Caco-2 (cell line): Measurements from ENCODE around the gene ETV2. TPM values are rescaled to one million over a fixed set of nuclear protein-coding genes. Genes with fewer than 3 reads are reported as not detected.

ENCODE experiments used
- BruUV-seq: library from RNA; stranded (reverse); fragments of 400-500 nt; replicated peaks from 2 replicates; lab custom pipeline; 2021; lab: Mats Ljungman, UMichigan
- CTCF ChIA-PET: fragments of 300-600 bp; sonication (Branson Sonifier 250); formaldehyde crosslinking; loops from one replicate; lab custom pipeline; 2022; ENCODE audit warnings: antibody characterized with exemption; lab: Charles Lee
- POLR2A ChIA-PET: fragments of 300-600 bp; sonication (Branson Sonifier 250); formaldehyde crosslinking; loops from one replicate; lab custom pipeline; 2022; ENCODE audit warnings: antibody characterized with exemption; lab: Charles Lee
- DNase-seq, 2 experiments: peaks; one replicate each; pipeline versions ENCODE4 v3.0.0 to v3.0.0-alpha.2; 2020 to 2022
- H3K27me3 ChIP-seq: replicated peaks from 2 replicates; pipeline ENCODE4 v1.6.0; 2011; ENCODE audit warnings: low read length; ENCODE audit not compliant: control insufficient read depth, insufficient read depth
- H3K36me3 ChIP-seq: 2 replicates; pipeline ENCODE4 v1.5.1; 2011; ENCODE audit warnings: low read length; ENCODE audit not compliant: control insufficient read depth, insufficient read depth
- H3K4me1 ChIP-seq: fragments of 250-450 bp; sonication (Bioruptor Pico); 2 replicates; pipeline ENCODE4 v1.5.1; 2020; ENCODE audit warnings: mild to moderate bottlenecking
- H3K4me3 ChIP-seq: 2 replicates; pipeline ENCODE4 v1.5.1; 2011; ENCODE audit warnings: low read depth, mild to moderate bottlenecking, control low read depth, low read length
- H3K9me3 ChIP-seq: fragments of 250-450 bp; sonication (Bioruptor Pico); 2 replicates; pipeline ENCODE4 v1.5.1; 2020; ENCODE audit warnings: mild to moderate bottlenecking, moderate library complexity
- H3K27ac Mint-ChIP-seq: one replicate; pipeline ENCODE4 v1.8.0; 2022; ENCODE audit warnings: mixed read lengths; ENCODE audit not compliant: unreplicated experiment
- H3K27me3 Mint-ChIP-seq: one replicate; pipeline ENCODE4 v1.8.0; 2022; ENCODE audit warnings: mixed read lengths; ENCODE audit not compliant: insufficient read depth, unreplicated experiment
- H3K36me3 Mint-ChIP-seq: one replicate; pipeline ENCODE4 v1.8.0; 2022; ENCODE audit warnings: mild to moderate bottlenecking, mixed read lengths; ENCODE audit not compliant: insufficient read depth, unreplicated experiment
- H3K4me1 Mint-ChIP-seq: one replicate; pipeline ENCODE4 v1.8.0; 2022; ENCODE audit warnings: low read depth, mixed read lengths; ENCODE audit not compliant: unreplicated experiment
- H3K4me3 Mint-ChIP-seq: one replicate; pipeline ENCODE4 v1.8.0; 2022; ENCODE audit warnings: mild to moderate bottlenecking, moderate library complexity, mixed read lengths; ENCODE audit not compliant: unreplicated experiment
- H3K9me3 Mint-ChIP-seq: one replicate; pipeline ENCODE4 v1.8.0; 2022; ENCODE audit warnings: mixed read lengths; ENCODE audit not compliant: unreplicated experiment
- CTCF ChIP-seq, 2 experiments: fragments of 200-600 bp in 1 of 2; IDR thresholded peaks; 1 replicate in 1 of 2; 2 replicates in 1 of 2; pipeline versions ENCODE4 v1.5.1 to v1.8.0; 2011 to 2022; ENCODE audit warnings: antibody characterized with exemption in 1 of 2, control low read depth in 1 of 2, inconsistent platforms in 1 of 2, low read depth in 1 of 2, low read length in 1 of 2, mild to moderate bottlenecking in 1 of 2, moderate library complexity in 1 of 2; ENCODE audit not compliant: insufficient read depth in 1 of 2, severe bottlenecking in 1 of 2, unreplicated experiment in 1 of 2
- intact Hi-C: fragments of 100-400 bp; cut with micrococcal nuclease; formaldehyde crosslinking; loops from one replicate; pipeline ENCODE4 v1.10.0; 2022; ENCODE audit not compliant: unreplicated experiment
- total RNA-seq: library from RNA; stranded (reverse); gene quantifications from 2 replicates; pipeline ENCODE4 v1.2.3, GENCODE V29; 2022

The ETV2 gene
- total RNA-seq, 1 experiment from 2014 or later = 0.77 TPM

- Mint-ChIP-seq H3K9me3 (no peaks in the 10 kb centered on the region), H3K4me3 (no peak overlapping the region), H3K27ac (no peak overlapping the region), H3K27me3 (no peaks in the 10 kb centered on the region), H3K36me3 (peaks cover 53% of the 10 kb centered on the region), H3K4me1 (no peaks in the 10 kb centered on the region)
- no peaks in the 10 kb centered on the region for H3K9me3 ChIP-seq
- H3K36me3 ChIP-seq = peaks cover 3% of the 10 kb centered on the region; the same call in 1 of the 2 replicates
- no peak overlapping the region for H3K4me3 ChIP-seq
- no TSS peak for BruUV-seq
- ChIA-PET POLR2A (interaction anchor here (0.5 kb wide), 1 partner anchor 101 kb away, joined by 7 read pairs; no protein-coding TSS in a partner anchor), CTCF (no interaction called here)
- DNase-seq = no peak
- TF ChIP-seq CTCF (IDR thresholded peaks at IDR 0.05; ENCODE audit: insufficient read depth in 1 of 2, low read depth in 1 of 2, low read length in 1 of 2, severe bottlenecking in 1 of 2, unreplicated experiment in 1 of 2) = no peak
- peaks cover 2% of the 10 kb centered on the region for H3K4me1 ChIP-seq
- H3K27me3 ChIP-seq = no peaks in the 10 kb centered on the region
- intact Hi-C loops = no loop called here
Measured at GRCh38 chr19:35637165-35637564, 4.4 kb upstream of the ETV2 start.

GRCh38 chr19:35639321-35639639 is 2.3 kb upstream of the ETV2 start:
- BruUV-seq = no TSS peak
- H3K27ac Mint-ChIP-seq = no peak overlapping the region

GRCh38 chr19:35639863-35640262 is 1.7 kb upstream of the ETV2 start:
- ChIA-PET POLR2A (interaction anchor here (0.5 to 0.6 kb wide), 3 partner anchors 15 to 143 kb away, joined by 4 to 12 read pairs (median 5); no protein-coding TSS in a partner anchor), CTCF (no interaction called here)
- no peaks in the 10 kb centered on the region for H3K27me3 Mint-ChIP-seq
- intact Hi-C loops = loop anchor here (5.0 kb wide), 1 partner anchor 93 kb away; the partner anchor contains the start of gene TMEM147
- H3K27me3 ChIP-seq = no peaks in the 10 kb centered on the region
- peaks cover 11% of the 10 kb centered on the region for H3K4me1 ChIP-seq
- H3K36me3 Mint-ChIP-seq = peaks cover 36% of the 10 kb centered on the region
- H3K36me3 ChIP-seq = no peaks in the 10 kb centered on the region; the same call in 1 of the 2 replicates
- peaks cover under 1% of the 10 kb centered on the region for H3K4me1 Mint-ChIP-seq
- no peak for DNase-seq
- H3K4me3 ChIP-seq = no peak overlapping the region
- no peak overlapping the region for H3K27ac Mint-ChIP-seq
- no peaks in the 10 kb centered on the region for H3K9me3 Mint-ChIP-seq
- no peaks in the 10 kb centered on the region for H3K9me3 ChIP-seq
- no peak overlapping the region for H3K4me3 Mint-ChIP-seq
- TF ChIP-seq CTCF (IDR thresholded peaks at IDR 0.05; ENCODE audit: insufficient read depth in 1 of 2, low read depth in 1 of 2, low read length in 1 of 2, severe bottlenecking in 1 of 2, unreplicated experiment in 1 of 2) = no peak
- BruUV-seq = no TSS peak

More at GRCh38 chr19:35639321-35639639, 2.3 kb upstream of the ETV2 start:
- peaks cover 11% of the 10 kb centered on the region for H3K4me1 ChIP-seq
- no peak overlapping the region for H3K4me3 ChIP-seq
- intact Hi-C loops = no loop called here
- H3K9me3 ChIP-seq = no peaks in the 10 kb centered on the region
- CTCF ChIA-PET = no interaction called here
- DNase-seq = no peak
- no peaks in the 10 kb centered on the region; the same call in 1 of the 2 replicates for H3K36me3 ChIP-seq
- Mint-ChIP-seq H3K4me1 (no peaks in the 10 kb centered on the region), H3K9me3 (no peaks in the 10 kb centered on the region), H3K4me3 (no peak overlapping the region), H3K27me3 (no peaks in the 10 kb centered on the region), H3K36me3 (peaks cover 36% of the 10 kb centered on the region)
- POLR2A ChIA-PET = interaction anchor here (0.5 to 0.6 kb wide), 3 partner anchors 15 to 142 kb away, joined by 4 to 12 read pairs (median 5); no protein-coding TSS in a partner anchor
- no peaks in the 10 kb centered on the region for H3K27me3 ChIP-seq
- no peak for TF ChIP-seq CTCF (IDR thresholded peaks at IDR 0.05; ENCODE audit: insufficient read depth in 1 of 2, low read depth in 1 of 2, low read length in 1 of 2, severe bottlenecking in 1 of 2, unreplicated experiment in 1 of 2)
